Keratinocyte (primary cell): ENCODE results near the gene RPL29.

ENCODE experiments used
- CTCF ChIP-seq, 3 experiments: IDR thresholded peaks in 1 of 3; conservative IDR thresholded peaks in 1 of 3; optimal IDR thresholded peaks in 1 of 3; 2 replicates in 2 of 3; 3 replicates in 1 of 3; pipeline versions ENCODE3 to v1.5.1; 2011; ENCODE audit warnings: low read length in 3 of 3, mild to moderate bottlenecking in 3 of 3, moderate library complexity in 2 of 3, control low read depth in 1 of 3, inconsistent platforms in 1 of 3; ENCODE audit not compliant: insufficient read depth in 2 of 3; ENCODE audit errors: extremely low read depth in 1 of 3
- EZH2 ChIP-seq: IDR thresholded peaks from one replicate; pipeline ENCODE4 v1.6.1; 2012; ENCODE audit warnings: inconsistent platforms, mild to moderate bottlenecking, low read length, moderate library complexity

GRCh38 chr3:51949121-51949520 lies 46.6 kb downstream of the RPL29 start:
- TF ChIP-seq CTCF (optimal IDR thresholded peaks at IDR 0.05 in 1 of 3, IDR thresholded peaks at IDR 0.05 in 1 of 3, conservative IDR thresholded peaks at IDR 0.05 in 1 of 3; ENCODE audit: extremely low read depth in 1 of 3, insufficient read depth in 2 of 3, low read length in 3 of 3) (no peak), EZH2 (no peak)
